Measurements from ENCODE around the gene GNAS-AS1.
A peak's percentile ranks its signal among the peaks of the same experiment; 100 is the strongest.

Gene GNAS-AS1

DNA sequence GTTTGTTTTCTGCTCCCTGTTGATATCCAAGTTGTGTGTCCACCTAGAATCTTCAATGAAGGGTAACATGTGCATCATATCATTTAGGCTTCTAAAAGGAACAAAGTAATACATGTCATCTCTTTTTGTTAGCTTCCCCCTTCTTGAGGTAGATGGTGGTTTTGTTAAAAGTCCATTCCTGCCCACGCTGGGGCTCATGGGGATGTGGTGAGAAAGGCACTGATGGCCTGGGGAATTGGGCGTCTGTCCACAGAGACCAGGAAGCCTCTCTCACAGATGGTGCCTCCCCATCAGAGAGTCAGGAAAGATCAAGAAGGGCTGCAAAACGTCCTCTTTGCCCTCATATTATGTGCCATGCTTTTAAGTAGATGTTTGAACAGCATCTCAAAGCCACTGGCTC, 34.3 kb upstream of the GNAS-AS1 start:
- no peak for DNase-seq

DNA sequence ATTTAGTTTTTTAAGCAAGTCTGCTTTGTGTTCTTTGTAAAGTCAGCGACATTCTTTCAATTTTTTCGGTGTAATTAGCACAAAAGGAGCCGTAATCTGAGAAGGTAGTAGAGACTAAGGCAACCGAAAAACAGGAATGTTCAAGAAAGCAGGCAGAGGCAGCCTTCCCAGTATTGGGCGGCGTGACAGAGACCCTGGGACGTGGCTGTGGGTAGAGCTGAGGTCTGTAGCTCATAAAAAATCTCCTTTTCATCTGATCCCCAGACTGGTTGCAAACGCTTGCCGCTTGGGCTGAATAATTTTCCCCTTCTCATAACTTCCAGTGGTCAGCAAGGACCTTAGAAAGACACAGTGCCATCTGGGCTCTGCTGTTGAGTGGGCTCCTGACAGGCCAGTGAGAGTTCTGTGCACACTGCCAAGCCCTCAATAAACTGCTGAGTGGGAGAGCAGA, 32.6 kb upstream of the GNAS-AS1 start:
- DNase-seq: no peak

DNA sequence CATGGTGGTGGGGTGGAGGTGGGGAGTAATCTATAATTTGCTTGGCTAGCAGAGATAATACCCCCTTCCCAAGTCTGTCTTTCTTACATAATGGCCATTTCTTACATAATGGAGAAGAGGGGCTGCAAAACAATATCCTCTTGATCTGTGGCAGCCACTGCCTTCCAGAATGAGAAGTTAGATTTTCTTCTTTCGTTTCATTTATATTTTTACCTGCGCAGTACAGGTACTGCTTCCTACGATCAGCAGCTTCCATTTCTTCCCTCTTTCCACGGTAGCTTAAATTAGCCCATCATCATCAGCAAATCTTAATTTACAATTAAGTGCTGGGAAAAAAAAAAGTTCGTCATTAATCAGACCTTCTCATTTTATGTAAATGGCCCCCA, 32.0 kb upstream of the GNAS-AS1 start:
- no peak for DNase-seq

DNA sequence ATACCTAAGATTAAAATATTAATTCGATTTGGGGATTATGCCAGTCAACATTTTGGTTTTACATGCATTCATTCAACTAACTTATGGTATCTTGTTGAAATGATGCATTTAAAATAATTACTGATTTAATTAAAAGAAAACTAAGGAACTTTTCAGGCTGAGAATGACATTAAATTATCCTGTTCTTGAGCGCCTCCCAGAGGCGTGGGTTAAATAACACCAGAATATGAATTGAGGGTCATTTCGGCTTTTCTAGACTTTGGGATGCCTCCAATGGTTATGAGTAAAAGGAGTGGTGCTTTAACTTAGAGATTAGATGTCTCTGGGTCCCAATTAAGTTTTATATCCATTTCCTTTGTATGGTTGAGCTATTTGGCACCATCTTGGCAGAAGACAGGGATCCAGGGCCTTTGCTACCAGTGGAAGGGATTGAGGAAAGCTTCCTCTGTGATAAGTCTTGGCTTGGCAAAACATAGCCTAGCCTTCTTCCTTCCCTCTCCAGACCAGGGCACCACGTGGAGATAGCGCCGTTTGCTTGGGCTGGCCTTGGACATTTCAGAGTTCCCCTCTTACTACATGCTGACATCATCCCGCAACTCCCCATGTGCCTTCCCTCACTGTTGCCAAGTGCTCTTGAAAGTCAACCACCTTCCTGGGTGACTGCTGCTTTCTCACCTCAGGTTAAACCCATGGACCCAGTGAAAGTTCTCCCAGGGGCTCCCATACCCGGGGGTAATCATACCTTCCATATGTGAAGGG, 30.5 kb upstream of the GNAS-AS1 start:
- DNase-seq: no peak

DNA sequence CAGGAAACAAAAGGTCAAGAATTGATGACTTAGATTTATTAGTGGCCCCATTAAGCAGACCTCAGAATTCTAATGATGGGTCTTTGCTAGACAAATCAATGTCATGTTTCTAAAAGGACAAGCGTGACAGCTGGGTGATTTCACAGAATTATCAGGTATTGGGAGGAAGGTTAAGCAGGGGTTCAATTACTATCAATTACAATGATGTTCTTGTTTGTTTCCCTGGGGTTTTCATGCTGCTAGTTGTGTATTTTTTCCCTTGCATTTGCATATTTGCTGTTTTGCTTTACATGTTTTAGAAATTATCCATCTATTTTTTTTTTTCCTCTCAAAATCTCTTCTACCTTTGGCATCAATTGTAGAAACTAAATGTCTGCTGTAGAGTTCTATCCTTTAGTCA, 29.7 kb upstream of the GNAS-AS1 start:
- no peak for DNase-seq

DNA sequence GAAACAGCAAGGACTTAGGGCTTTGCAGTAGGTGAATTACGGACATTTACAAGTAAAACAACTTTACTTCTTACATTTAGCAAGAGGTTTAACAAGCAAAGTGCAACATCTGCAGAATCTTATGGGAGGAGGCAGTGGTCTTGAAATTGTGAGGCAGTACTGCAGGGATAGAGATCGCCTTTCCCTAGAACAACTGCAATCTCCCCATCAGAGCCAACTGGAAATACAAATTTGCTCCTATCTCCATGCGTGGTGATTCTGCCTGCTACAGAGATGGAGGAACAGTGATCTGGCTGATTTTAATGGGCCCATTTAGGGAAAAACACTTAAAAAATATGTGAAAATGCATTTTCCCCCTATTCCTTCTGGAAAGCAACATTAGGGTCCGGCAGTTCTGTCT, 27.7 kb upstream of the GNAS-AS1 start:
- DNase-seq: no peak

DNA sequence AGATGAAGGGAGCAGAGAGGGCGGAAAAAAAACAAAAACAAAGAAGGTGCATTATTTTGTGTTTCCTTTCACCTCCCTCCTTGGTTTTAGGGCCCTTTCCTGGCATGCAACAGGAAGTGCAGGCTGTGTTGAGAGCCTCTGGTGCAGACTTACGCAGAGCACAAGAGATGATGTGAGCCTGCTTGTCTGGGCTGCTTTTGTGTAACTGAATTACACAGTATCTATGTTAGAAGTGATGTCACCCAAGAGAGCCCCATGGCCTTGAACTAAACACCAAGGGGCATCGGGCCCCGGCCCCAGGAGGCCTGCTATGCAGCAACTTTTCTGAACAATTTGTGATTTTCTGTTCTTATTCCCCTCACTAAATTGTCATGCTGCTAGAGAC, 27.3 kb upstream of the GNAS-AS1 start:
- peak in 4 of 6 experiments; percentile 33 to 58 (median 49) for DNase-seq

DNA sequence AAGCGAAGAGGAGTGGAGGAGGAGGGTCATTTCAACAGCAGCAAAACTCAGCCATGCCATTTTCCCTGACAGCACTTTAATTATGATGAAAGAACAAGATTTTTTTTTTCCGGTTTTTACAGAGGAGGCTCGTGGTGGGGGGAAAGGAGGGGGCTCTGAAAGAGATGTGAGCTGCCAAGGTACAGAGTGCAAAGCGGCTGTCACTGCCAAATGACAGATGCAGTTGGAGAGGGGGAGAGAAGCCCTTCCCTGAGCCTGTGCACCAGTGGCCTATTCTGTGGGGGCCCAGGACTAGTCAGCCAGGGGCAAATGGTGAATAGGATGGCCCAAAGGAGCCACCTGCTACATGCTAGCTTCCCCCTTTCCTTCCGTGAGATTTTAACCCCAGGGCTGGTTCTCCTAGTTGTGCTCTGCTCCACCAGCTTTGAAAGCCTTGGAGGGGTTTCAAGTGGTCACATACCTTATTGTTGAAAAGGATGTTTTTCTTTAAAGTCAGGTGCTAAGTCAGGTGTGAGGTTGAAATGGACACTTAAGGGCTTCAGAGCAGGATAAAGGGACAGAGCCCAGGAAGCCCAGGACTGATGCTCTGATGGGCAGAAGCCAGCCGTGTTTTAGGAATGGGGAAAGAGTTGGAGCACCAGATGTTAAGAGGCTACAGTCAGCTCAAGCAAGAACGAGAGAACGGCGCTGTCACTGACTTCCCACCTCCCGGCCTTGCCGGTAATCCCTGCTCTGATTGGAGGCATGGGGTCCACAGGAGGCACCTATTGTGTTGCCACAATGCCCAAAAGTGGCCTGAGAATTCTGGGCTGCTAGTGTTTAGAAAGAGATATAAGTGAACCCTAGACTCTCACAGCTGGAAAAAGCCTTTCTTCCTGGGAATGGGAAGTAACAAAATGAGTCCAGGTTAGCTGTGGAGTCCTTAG, 26.6 kb upstream of the GNAS-AS1 start:
- no peak for DNase-seq

DNA sequence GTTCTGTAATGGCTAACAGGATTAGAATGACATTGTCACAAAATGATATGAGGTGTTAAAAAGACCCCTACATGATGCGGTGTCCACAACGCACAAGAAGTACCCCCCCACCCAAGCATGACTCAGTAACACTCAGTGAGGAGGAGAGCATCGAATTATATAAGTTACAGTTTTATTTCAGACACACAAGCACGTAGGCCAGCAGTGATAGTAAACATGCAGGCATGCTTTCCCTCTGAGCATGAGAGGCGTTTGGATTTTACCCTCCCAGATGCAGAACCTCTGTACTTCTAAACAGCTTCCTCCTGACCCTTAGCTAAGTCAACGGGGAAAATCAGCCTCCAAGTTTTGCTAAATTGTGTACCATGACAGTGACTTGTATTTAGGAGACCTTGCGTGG, 25.7 kb upstream of the GNAS-AS1 start:
- no peak for DNase-seq

DNA sequence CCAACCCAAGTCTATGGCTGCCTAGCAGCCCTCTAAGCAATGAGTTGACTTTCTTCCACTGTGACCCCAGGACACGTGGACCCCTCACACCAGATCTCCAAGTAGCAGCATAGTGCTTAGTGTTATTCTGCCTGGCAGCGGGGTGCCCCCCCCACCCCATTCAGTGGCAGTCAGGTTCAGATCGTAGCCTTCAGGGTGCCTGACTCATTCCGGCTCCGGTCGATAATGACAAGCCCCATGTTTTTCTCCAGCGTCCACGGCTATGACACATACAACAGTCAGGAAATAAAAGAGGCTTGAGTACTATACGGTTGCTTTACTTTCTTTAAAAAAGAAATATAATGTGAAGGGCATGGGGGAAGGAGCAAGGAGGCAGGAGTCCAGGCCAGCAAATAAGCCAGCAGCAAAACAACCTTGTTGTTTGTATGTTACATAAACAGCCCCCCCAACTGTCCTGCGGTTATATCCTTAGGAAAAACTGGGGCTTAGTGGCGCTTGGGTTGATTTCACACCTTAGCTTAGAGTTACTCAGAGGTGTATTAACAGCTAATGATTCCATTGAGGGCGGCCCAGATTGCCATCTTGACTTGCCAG, 24.9 kb upstream of the GNAS-AS1 start:
- no peak for DNase-seq

DNA sequence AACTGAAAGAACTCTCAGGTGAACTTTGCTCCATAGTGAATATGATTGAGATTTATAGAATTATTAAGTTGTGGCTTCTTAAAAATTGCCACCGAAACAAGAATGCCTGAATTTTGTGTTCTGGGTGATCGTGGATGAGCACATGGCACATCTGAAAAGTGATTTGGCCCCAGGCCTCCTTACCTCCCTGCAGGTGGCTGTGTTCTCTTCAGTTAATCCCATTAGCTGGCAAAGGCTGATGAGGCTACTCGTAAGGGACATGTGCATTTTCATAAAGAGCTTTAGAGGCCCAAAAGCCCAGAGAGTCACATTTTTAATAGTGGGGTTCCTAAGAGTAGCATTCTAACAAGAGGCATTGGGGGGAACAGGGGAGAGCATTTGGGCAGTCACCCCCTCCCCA, 24.4 kb upstream of the GNAS-AS1 start:
- DNase-seq: no peak

DNA sequence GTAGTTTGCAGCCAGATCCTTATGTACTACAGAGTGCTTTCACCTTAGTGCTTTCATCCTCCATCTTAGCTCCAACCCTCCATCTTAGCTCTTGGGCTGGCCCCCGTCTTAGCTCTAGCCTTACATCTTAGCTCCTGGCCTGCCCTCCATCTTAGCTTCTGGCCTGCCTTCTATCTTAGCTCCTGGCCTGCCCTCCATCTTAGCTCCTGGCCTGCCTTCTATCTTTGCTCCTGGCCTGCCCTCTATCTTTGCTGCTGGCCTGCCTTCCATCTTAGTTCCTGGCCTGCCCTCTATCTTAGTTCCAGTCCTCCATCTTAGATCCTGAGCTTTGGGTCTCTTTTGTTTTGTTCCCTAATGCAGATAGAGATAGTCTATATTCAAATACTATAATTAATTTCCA, 23.8 kb upstream of the GNAS-AS1 start:
- no peak for DNase-seq

DNA sequence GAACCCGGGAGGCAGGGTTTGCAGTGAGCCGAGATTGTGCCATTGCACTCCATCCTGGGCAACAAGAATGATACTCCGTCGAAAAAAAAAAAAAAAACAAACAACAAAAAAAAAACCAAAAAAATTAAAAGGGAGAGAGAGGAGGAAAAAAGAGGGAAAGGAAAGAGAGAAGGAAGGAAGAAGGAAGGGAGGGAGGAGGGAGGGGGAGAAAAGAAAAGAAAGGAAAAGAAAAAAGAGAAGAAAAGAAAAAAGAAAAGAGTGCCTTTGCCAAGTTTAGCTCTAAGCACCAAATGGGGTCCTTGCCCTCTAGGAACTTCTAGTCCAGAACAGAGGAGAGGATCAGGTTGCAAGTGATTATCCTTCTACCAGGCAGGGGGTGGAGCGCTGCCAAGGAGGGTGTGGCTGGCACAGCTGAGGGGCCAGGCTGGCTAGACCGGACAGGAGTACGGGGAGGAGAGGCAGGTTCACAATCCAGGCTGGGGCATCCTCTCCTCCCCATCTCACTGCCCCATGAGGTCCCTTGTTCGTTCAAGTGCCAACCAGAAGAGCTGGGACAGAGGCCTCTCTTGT, 20.9 kb upstream of the GNAS-AS1 start:
- DNase-seq: no peak

DNA sequence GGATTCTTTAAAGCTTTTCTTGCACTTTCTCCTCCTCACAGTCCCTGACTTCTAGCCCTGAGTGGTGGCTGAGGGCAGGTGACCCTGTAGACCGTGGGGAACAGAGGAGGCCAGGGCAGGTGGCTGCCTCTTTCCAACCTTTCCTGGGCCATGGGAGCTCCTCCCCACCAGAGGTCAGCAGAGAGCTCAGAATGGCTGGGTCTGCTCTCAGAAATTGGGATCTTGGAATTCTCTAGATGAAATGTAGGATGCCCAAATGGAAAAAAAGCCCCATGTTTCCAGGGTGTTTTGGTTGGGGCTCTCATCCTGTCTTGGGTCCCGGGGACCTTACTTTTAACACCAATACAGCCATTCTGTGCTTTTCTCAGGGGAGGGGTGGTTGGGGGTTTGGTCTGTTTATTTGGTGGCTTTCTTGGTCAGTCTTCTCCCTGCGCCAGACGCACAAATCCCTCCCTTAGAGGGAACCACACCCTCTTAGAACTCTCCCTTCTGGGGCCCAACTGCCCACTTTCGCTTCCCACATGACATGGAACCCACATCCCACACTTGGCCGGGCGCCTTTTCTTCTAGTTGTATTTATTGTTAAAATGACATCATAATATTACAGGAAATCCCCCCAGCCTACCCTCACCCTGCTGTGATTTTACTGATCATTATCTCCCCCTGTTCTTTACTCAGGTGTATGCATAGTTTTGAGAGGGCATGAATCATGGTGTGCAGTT, 19.8 kb upstream of the GNAS-AS1 start:
- DNase-seq: peak in 5 of 6 experiments; percentile 32 to 53 (median 45)

DNA sequence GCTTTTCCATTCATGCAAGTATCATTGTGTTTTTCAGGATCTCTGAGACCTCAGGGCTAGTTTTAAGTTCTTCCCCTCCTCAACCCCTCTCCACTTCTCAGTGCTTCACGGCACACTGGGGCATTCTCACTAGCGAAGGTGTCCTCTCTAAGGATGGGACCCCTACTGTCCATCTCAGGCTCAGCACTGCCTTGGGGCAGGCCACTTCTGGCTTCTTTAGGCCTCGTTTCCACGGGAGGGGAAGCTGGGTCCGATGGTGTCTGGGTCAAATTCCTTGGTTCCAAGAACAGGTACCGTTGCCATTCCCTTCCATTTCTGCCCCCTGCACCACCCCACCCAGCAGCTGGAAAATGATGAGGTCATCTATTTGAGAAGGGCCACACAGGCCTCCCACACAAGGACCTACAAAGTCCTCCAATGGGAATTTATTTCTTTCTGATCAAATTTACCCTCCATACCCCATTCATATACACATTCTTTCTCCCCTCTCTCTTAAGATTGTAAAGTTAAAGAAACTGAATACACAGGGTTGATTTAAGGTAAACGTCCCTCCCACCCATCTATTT, 19.0 kb upstream of the GNAS-AS1 start:
- DNase-seq: no peak

DNA sequence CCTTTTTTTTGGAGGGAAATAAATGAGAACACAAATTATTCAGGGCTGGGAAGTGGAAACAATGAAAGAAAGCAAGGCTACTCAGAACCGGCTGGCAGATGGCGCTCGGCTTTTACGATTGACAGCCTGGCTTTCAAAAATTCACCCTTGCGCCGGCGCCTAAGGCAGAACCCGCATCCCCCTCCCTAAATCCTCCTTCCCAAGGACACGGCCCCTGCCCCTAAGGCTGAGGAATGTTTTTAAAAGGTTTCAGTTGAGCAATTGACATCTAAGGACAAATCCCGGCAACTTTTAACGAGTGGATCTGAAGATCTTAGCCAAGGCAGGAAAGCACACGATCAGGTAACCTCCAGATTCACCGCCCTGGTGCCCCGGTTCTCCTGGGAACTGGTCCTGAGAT, 18.1 kb upstream of the GNAS-AS1 start:
- peak in 2 of 6 experiments; percentile 6 to 10 for DNase-seq

DNA sequence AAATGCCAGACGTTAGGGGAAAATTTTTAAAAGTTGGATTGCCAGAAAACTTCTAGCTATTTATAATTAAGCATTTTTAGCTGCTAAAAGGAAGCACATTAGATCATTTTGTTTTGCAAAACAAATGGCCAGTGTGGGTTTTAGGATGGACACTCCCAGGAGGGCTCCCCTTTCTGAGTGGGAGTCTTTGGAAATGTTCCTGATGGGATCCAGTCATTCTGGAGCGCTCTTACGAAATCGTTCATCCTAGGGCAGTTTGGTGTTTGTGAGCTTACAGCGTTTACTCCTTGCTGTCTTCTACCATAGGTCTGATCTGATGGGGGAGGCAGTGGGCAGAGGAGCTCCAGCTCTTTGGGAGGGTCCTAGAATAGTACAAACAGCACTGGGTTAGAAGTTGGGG, 16.5 kb upstream of the GNAS-AS1 start:
- DNase-seq: no peak

DNA sequence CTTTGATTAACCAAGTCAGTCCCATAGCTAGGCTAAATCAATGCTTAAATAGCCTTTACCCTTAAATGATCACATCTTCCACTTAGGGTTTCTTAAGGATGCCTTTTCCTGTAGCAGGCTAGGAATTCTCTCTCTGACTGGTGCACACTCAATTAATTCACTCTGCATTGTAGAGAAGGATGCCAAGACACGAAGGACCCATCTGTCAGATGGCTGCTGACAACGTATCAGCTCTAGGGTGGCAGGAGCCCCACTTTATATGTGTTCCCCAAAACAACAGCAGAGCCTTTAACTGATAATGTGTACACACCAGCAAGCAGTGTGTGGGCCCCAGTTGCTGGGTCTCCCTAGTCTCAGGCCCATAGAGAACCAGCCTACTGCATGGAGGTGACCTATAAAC, 15.1 kb upstream of the GNAS-AS1 start:
- no peak for DNase-seq

DNA sequence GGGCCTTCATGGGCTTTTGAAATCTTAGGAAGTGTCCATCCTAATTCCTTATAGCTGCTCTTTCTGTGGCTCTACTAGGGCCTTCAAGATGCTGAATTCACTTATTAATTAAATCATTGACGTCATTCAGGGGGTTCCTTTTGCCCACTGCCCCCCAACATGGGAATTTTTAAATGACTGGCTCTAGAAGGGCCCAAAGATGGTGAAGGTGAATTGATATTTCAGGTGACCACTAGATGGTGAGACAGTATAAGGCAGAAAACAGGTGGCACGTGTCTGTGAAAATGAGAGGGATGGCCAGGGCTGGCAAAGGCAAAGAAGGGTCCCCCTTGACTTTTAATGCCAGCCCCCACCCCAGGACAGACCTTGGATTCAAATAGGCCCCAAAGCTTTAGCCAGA, 13.6 kb upstream of the GNAS-AS1 start:
- DNase-seq: peak in 2 of 6 experiments; percentile 8 to 9

DNA sequence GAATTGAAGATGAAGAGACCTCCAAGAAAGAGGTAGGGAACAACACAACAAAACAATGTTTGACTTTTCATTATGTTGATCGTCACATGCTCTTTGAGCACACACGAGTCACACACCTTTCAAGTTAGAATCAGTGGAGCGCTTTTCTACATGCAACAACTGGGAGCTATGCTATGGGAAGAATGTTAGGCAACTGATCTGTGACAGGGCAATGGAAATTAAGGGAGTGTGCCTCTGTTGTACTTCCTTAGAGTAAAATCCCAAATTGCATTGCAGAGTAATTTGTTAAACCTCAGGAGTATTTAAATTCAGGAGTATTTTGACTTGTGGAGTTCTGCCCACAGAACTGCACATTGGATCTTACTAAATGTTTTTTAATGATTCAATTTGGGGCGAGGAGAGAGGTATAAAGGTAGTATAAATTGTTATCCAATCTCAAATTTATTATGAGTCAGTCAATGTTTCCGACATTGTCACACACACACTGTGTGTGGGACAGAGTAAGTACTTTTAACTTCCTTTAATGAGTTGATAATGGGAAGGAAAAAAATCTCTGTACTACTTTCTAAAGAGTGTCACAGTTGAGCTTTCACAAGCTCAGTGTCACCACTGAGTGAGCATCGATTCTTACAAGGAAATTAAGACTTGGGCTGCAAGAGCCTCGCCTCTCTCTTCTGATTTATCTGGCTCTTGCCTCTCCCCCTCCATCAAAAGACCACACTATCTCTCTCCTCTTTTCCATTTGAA, 12.5 kb upstream of the GNAS-AS1 start:
- DNase-seq: no peak
